H1 (cell line): ENCODE measurements around the gene RNASE12. TPM values are rescaled to one million over a fixed set of nuclear protein-coding genes. Genes with fewer than 3 reads are reported as not detected.

Experiments used
- CTCF ChIA-PET: fragments of 300-600 bp; sonication (Branson Sonifier 250); formaldehyde crosslinking; loops from one replicate; lab custom pipeline; 2021; ENCODE audit not compliant: partially characterized antibody; lab: Charles Lee
- POLR2A ChIA-PET: fragments of 300-600 bp; sonication (Branson Sonifier 250); formaldehyde crosslinking; loops from one replicate; lab custom pipeline; 2021; ENCODE audit warnings: inconsistent platforms; ENCODE audit not compliant: partially characterized antibody; lab: Charles Lee
- DNase-seq, 2 experiments: peaks; one replicate each; pipeline versions ENCODE4 v3.0.0 to v3.0.0-alpha.2; 2010 to 2022; ENCODE audit warnings: low spot score in 2 of 2, low read depth in 1 of 2, mixed read lengths in 1 of 2
- FAIRE-seq: peaks from 2 replicates; lab custom pipeline; 2011; peaks lifted over from hg19 to GRCh38; lab: Jason Lieb, UNC
- H2AFZ ChIP-seq: 2 replicates; pipeline ENCODE4 v1.8.1; 2012; ENCODE audit warnings: low read length, inconsistent platforms
- H2AK5ac ChIP-seq: 2 replicates; pipeline ENCODE4 v1.6.1; 2013; ENCODE audit warnings: low read depth, low read length
- H2BK120ac ChIP-seq: replicated peaks from 2 replicates; pipeline ENCODE3; 2013; ENCODE audit warnings: low read depth, low read length, inconsistent platforms
- H2BK12ac ChIP-seq: 2 replicates; pipeline ENCODE4 v1.6.1; 2013; ENCODE audit warnings: low read depth, low read length
- H2BK15ac ChIP-seq: 2 replicates; pipeline ENCODE4 v1.6.1; 2013; ENCODE audit warnings: low read length
- H2BK20ac ChIP-seq: 2 replicates; pipeline ENCODE4 v1.6.1; 2013; ENCODE audit warnings: low read length
- H2BK5ac ChIP-seq: 2 replicates; pipeline ENCODE4 v1.6.1; 2013; ENCODE audit warnings: low read depth, low read length
- H3K14ac ChIP-seq: 2 replicates; pipeline ENCODE4 v1.6.1; 2013; ENCODE audit warnings: inconsistent platforms; ENCODE audit not compliant: insufficient read length
- H3K18ac ChIP-seq: 2 replicates; pipeline ENCODE4 v1.6.1; 2013; ENCODE audit warnings: low read length; ENCODE audit errors: extremely low read depth
- H3K23ac ChIP-seq: 2 replicates; pipeline ENCODE4 v1.6.1; 2013; ENCODE audit warnings: inconsistent platforms; ENCODE audit not compliant: insufficient read length
- H3K23me2 ChIP-seq: 2 replicates; pipeline ENCODE4 v1.6.1; 2013; ENCODE audit warnings: low read depth, low read length
- H3K27ac ChIP-seq: 2 replicates; pipeline ENCODE4 v1.6.1; 2011; ENCODE audit warnings: low read depth, low read length, inconsistent platforms
- H3K27me3 ChIP-seq, 4 experiments: replicated peaks in 1 of 4; 1 replicate in 1 of 4; 2 replicates in 3 of 4; pipeline versions ENCODE4 v1.6.1 to v1.8.1; 2011 to 2013; ENCODE audit warnings: low read length in 3 of 4, mild to moderate bottlenecking in 3 of 4, inconsistent platforms in 2 of 4, mixed read lengths in 2 of 4, moderate library complexity in 1 of 4; ENCODE audit not compliant: control insufficient read depth in 3 of 4, insufficient read depth in 3 of 4; ENCODE audit errors: extremely low read depth in 1 of 4
- H3K36me3 ChIP-seq, 4 experiments: 2 replicates each; pipeline versions ENCODE4 v1.6.1 to v1.8.1; 2011 to 2013; ENCODE audit warnings: mild to moderate bottlenecking in 4 of 4, low read length in 3 of 4, moderate library complexity in 2 of 4, control low read depth in 1 of 4, inconsistent platforms in 1 of 4; ENCODE audit not compliant: insufficient read depth in 4 of 4, control insufficient read depth in 2 of 4
- H3K4ac ChIP-seq: replicated peaks from 2 replicates; pipeline ENCODE3; 2013; ENCODE audit warnings: low read length, low read depth, mixed read lengths, inconsistent platforms; ENCODE audit not compliant: insufficient read length
- H3K4me1 ChIP-seq, 4 experiments: replicated peaks in 1 of 4; 1 replicate in 1 of 4; 2 replicates in 3 of 4; pipeline versions ENCODE4 v1.6.1 to v1.8.1; 2011 to 2013; ENCODE audit warnings: low read length in 3 of 4, inconsistent platforms in 2 of 4, mixed read lengths in 1 of 4; ENCODE audit not compliant: insufficient read depth in 4 of 4, control insufficient read depth in 3 of 4
- H3K4me2 ChIP-seq, 2 experiments: 2 replicates each; pipeline versions ENCODE4 v1.6.1 to v1.8.1; 2011 to 2013; ENCODE audit warnings: low read depth in 2 of 2, low read length in 2 of 2, control low read depth in 1 of 2, inconsistent platforms in 1 of 2, mild to moderate bottlenecking in 1 of 2; ENCODE audit not compliant: insufficient read depth in 1 of 2
- H3K4me3 ChIP-seq, 4 experiments: fragments of 200-600, 300-600 bp in 1 of 4; sonication (generic), shearing (Covaris generic), sonication (Bioruptor Twin) in 1 of 4; 2 replicates each; pipeline versions ENCODE4 v1.5.1 to v1.8.1; 2011 to 2016; ENCODE audit warnings: low read length in 4 of 4, low read depth in 3 of 4, control low read depth in 2 of 4, inconsistent platforms in 2 of 4, mild to moderate bottlenecking in 2 of 4, mixed read lengths in 1 of 4, moderate library complexity in 1 of 4; ENCODE audit not compliant: insufficient read depth in 2 of 4; ENCODE audit errors: extremely low read depth in 1 of 4
- H3K56ac ChIP-seq: replicated peaks from 2 replicates; pipeline ENCODE3; 2013; ENCODE audit warnings: low read depth, mild to moderate bottlenecking, mixed read lengths, low read length, inconsistent platforms; ENCODE audit not compliant: insufficient read length
- H3K79me1 ChIP-seq: 2 replicates; pipeline ENCODE4 v1.6.1; 2013; ENCODE audit warnings: low read depth, low read length, control low read depth
- H3K79me2 ChIP-seq, 2 experiments: 2 replicates each; pipeline versions ENCODE4 v1.6.1 to v1.8.1; 2012 to 2013; ENCODE audit warnings: low read length in 2 of 2, mild to moderate bottlenecking in 2 of 2, inconsistent platforms in 1 of 2; ENCODE audit not compliant: insufficient read depth in 2 of 2, control insufficient read depth in 1 of 2
- H3K9ac ChIP-seq, 4 experiments: replicated peaks in 1 of 4; 1 replicate in 1 of 4; 2 replicates in 3 of 4; pipeline versions ENCODE4 v1.6.1 to v1.8.1; 2011 to 2013; ENCODE audit warnings: low read depth in 3 of 4, low read length in 3 of 4, control low read depth in 2 of 4, mild to moderate bottlenecking in 2 of 4, moderate library complexity in 2 of 4, inconsistent platforms in 1 of 4; ENCODE audit errors: extremely low read depth in 1 of 4
- H3K9me3 ChIP-seq, 2 experiments: 2 replicates each; pipeline versions ENCODE4 v1.6.1 to v1.8.1; 2012 to 2013; ENCODE audit warnings: mild to moderate bottlenecking in 2 of 2, moderate library complexity in 2 of 2, control low read depth in 1 of 2, inconsistent platforms in 1 of 2, low read depth in 1 of 2, low read length in 1 of 2, mixed read lengths in 1 of 2; ENCODE audit not compliant: insufficient read depth in 2 of 2
- H4K20me1 ChIP-seq, 2 experiments: replicated peaks in 1 of 2; 2 replicates each; pipeline versions ENCODE3 to v1.8.1; 2011 to 2013; ENCODE audit warnings: inconsistent platforms in 2 of 2, low read length in 2 of 2, mild to moderate bottlenecking in 1 of 2; ENCODE audit not compliant: insufficient read depth in 2 of 2, control insufficient read depth in 1 of 2
- H4K5ac ChIP-seq: 2 replicates; pipeline ENCODE4 v1.6.1; 2013; ENCODE audit warnings: low read length, low read depth, mixed read lengths, inconsistent platforms; ENCODE audit not compliant: insufficient read length
- H4K8ac ChIP-seq: 2 replicates; pipeline ENCODE4 v1.8.0; 2013; ENCODE audit warnings: mild to moderate bottlenecking, moderate library complexity, low read length, inconsistent platforms; ENCODE audit not compliant: insufficient read depth; ENCODE audit errors: extremely low read depth
- H4K91ac ChIP-seq: replicated peaks from 2 replicates; pipeline ENCODE3; 2013; ENCODE audit warnings: low read length, mixed read lengths, inconsistent platforms; ENCODE audit not compliant: insufficient read length
- BACH1 ChIP-seq: IDR thresholded peaks from 2 replicates; pipeline ENCODE4 v1.6.1; 2012; ENCODE audit warnings: low read length, improper control_type of control experiment
- CHD2 ChIP-seq: IDR thresholded peaks from 2 replicates; pipeline ENCODE4 v1.6.1; 2012; ENCODE audit warnings: low read length, improper control_type of control experiment
- CREB1 ChIP-seq: IDR thresholded peaks from 2 replicates; pipeline ENCODE4 v1.6.1; 2012; ENCODE audit warnings: inconsistent platforms
- EGR1 ChIP-seq: IDR thresholded peaks from 2 replicates; pipeline ENCODE4 v1.6.1; 2011; ENCODE audit warnings: low read depth, low read length, borderline replicate concordance
- FOSL1 ChIP-seq: IDR thresholded peaks from 2 replicates; pipeline ENCODE4 v1.6.1; 2011; ENCODE audit warnings: mild to moderate bottlenecking, low read depth, low read length, moderate library complexity; ENCODE audit not compliant: insufficient read depth
- POLR2AphosphoS5 ChIP-seq: IDR thresholded peaks from 2 replicates; pipeline ENCODE4 v1.6.1; 2011; ENCODE audit warnings: low read depth, low read length
- RBBP5 ChIP-seq: IDR thresholded peaks from 2 replicates; pipeline ENCODE4 v1.7.1; 2012; ENCODE audit warnings: low read depth, mild to moderate bottlenecking, inconsistent platforms, low read length, moderate library complexity, borderline replicate concordance
- RXRA ChIP-seq: IDR thresholded peaks from 2 replicates; pipeline ENCODE4 v1.6.1; 2011; ENCODE audit warnings: low read depth, mild to moderate bottlenecking, low read length, moderate library complexity; ENCODE audit not compliant: insufficient read depth
- SP1 ChIP-seq: IDR thresholded peaks from 2 replicates; pipeline ENCODE4 v1.6.1; 2011; ENCODE audit warnings: low read depth, low read length
- ZNF274 ChIP-seq: IDR thresholded peaks from 2 replicates; pipeline ENCODE4 v1.7.0; 2012; ENCODE audit warnings: low read length, borderline replicate concordance; ENCODE audit errors: extremely low read depth
- WGBS, 2 experiments: shearing (Covaris generic) in 1 of 2; methylation state at CpG; one replicate each; pipeline versions ENCODE4 v1.1.6 to v1.1.7; 2013 to 2015; ENCODE audit warnings: low lambda C conversion rate in 2 of 2, mixed read lengths in 2 of 2, inconsistent platforms in 1 of 2, low coverage in 1 of 2, missing lambda C conversion rate in 1 of 2; ENCODE audit not compliant: insufficient replicate concordance in 2 of 2, insufficient coverage in 1 of 2, insufficient read length in 1 of 2; ENCODE audit errors: extremely low coverage in 1 of 2, missing lambda C conversion rate in 1 of 2; 5-methylcytosine and 5-hydroxymethylcytosine counted together
- polyA plus RNA-seq, 7 experiments: library from polyadenylated mRNA; depleted of rRNA in 3 of 7; stranded (reverse) in 5 of 7; unstranded in 2 of 7; fragments of >200 nt in 5 of 7; fragments of 200-250 nt in 2 of 7; gene quantifications; 1 replicate in 5 of 7; 2 replicates in 1 of 7; 4 replicates in 1 of 7; pipeline versions ENCODE4 v1.2.1 to v1.2.3, GENCODE V29; 2011 to 2013; ENCODE audit warnings: missing spikeins in 2 of 7, mixed read lengths in 2 of 7
- total RNA-seq: library from RNA; stranded (reverse); fragmentation: NEBNext Ultra II Directional; extraction: Animal tissue kit (Norgen Biotek cat#: 25700); gene quantifications from 2 replicates; pipeline ENCODE4 v1.2.1, GENCODE V29; 2021
- TF ChIP-seq, protein P1 (sequence below): IDR thresholded peaks from 2 replicates; pipeline ENCODE4 v1.6.1; 2011; ENCODE audit warnings: low read depth, mild to moderate bottlenecking, low read length; ENCODE audit not compliant: insufficient read depth

The RNASE12 gene
- total and polyA plus RNA-seq, 2 of the 8 experiments (the other 6 are each of a cell fraction or from before 2014, with no cell fraction given): not detected

DNA sequence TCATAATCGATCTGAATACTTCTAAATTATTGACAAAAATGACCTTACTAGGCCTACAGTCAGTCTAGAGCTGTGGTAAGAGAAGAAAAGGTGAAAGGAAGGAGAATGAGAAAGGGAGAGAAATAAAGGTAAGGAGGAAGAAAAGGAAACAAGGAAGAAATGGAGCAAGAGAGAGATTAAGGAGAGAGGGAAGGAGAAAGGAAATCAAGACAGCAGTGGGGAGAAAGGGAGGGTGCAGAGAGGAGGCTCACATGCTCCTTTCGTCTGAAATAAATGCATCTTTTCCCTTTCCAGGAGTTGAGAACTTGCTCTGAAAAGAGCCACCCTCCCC, 34.0 kb downstream of the RNASE12 start:
- Histone ChIP-seq H2BK12ac (0 out of 2 replicates have a peak overlapping the region, but pooled peaks have one; percentile 19), H3K4me3 (no peak overlapping the region), H3K56ac (no peak overlapping the region), H4K8ac (no peak overlapping the region), H3K18ac (no peak overlapping the region), H2BK20ac (no peak overlapping the region; the same call in 1 of the 2 replicates), H3K27me3 (no peaks in the 10 kb centered on the region), H3K4me1 (peaks cover 2 to 10% (median 5%) of the 10 kb centered on the region in 4 experiments; a peak in 5 of 7 replicates), H2BK5ac (peak overlapping the region; percentile 48; the same call in 1 of the 2 replicates), H3K36me3 (no peaks in the 10 kb centered on the region), H2BK120ac (no peak overlapping the region), H4K91ac (no peak overlapping the region), H4K5ac (no peak overlapping the region), H2AK5ac (no peak overlapping the region), H3K4ac (no peak overlapping the region), H3K79me2 (no peaks in the 10 kb centered on the region), H4K20me1 (no peaks in the 10 kb centered on the region), H3K4me2 (no peak overlapping the region), H3K9ac (no peak overlapping the region), H3K79me1 (no peaks in the 10 kb centered on the region), H3K27ac (no peak overlapping the region), H3K23me2 (no peaks in the 10 kb centered on the region; the same call in 1 of the 2 replicates), H3K23ac (no peak overlapping the region), H3K9me3 (no peaks in the 10 kb centered on the region), H2BK15ac (no peak overlapping the region), H3K14ac (no peak overlapping the region), H2AFZ (no peak overlapping the region)
- CTCF ChIA-PET: interaction anchor here (1.3 kb wide), 1 partner anchor 35 kb away, joined by 3 read pairs; no protein-coding TSS in a partner anchor
- POLR2A ChIA-PET: no interaction called here
- no peak for TF ChIP-seq RBBP5
- TF ChIP-seq CREB1: no peak
- TF ChIP-seq POLR2AphosphoS5: no peak
- no peak for TF ChIP-seq ZNF274
- TF ChIP-seq FOSL1: no peak
- no peak for TF ChIP-seq SP1
- no peak for TF ChIP-seq EGR1
- no peak for TF ChIP-seq RXRA
- no peak for TF ChIP-seq BACH1
- TF ChIP-seq, protein P1, sequence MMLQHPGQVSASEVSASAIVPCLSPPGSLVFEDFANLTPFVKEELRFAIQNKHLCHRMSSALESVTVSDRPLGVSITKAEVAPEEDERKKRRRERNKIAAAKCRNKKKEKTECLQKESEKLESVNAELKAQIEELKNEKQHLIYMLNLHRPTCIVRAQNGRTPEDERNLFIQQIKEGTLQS: no peak
- TF ChIP-seq CHD2: no peak
- FAIRE-seq: no peak
- WGBS, 2 experiments: 90% methylated on average over 2 of the region's 2 CpGs; no CpG with 5 or more reads in 1 of the 2 experiments
- DNase-seq: no peak
